BLaER1 treated with 17β-estradiol and CSF1 and Interleukin-3, amounts not matched to agents 10 nM and 100 nM (cell line): ENCODE data around the gene TSPYL2.

Experiments used
- H3K27ac ChIP-seq, 11 experiments: shearing (Covaris generic); formaldehyde crosslinking; 2 replicates each; pipeline ENCODE4 v1.8.1; 2022
- H3K27me3 ChIP-seq, 11 experiments: shearing (Covaris generic); formaldehyde crosslinking; 2 replicates each; pipeline ENCODE4 v1.8.1; 2022
- H3K36me3 ChIP-seq, 11 experiments: shearing (Covaris generic); formaldehyde crosslinking; 2 replicates each; pipeline ENCODE4 v1.8.1; 2022
- H3K4me1 ChIP-seq, 10 experiments: shearing (Covaris generic); formaldehyde crosslinking; 2 replicates each; pipeline ENCODE4 v1.8.1; 2022
- H3K4me2 ChIP-seq, 11 experiments: shearing (Covaris generic); formaldehyde crosslinking; 2 replicates each; pipeline ENCODE4 v1.8.1; 2022
- H3K4me3 ChIP-seq, 10 experiments: shearing (Covaris generic); formaldehyde crosslinking; 2 replicates each; pipeline ENCODE4 v1.8.1; 2022
- H3K9ac ChIP-seq, 11 experiments: shearing (Covaris generic); formaldehyde crosslinking; 2 replicates each; pipeline ENCODE4 v1.8.1; 2022
- H3K9me3 ChIP-seq, 11 experiments: shearing (Covaris generic); formaldehyde crosslinking; replicated peaks in 1 of 11; 2 replicates each; pipeline ENCODE4 v1.8.1; 2022
- H4K20me1 ChIP-seq, 11 experiments: shearing (Covaris generic); formaldehyde crosslinking; 2 replicates each; pipeline ENCODE4 v1.8.1; 2022
- Cebpa-rat ChIP-seq, 11 experiments: shearing (Covaris generic); IDR thresholded peaks; 2 replicates each; pipeline ENCODE4 v1.8.1; 2022

Gene TSPYL2

GRCh38 chrX:53075011-53075410 lies 7.2 kb upstream of the TSPYL2 start:
- H3K9me3 ChIP-seq: no peaks in the 10 kb centered on the region
- no peaks in the 10 kb centered on the region for H3K36me3 ChIP-seq
- H3K9ac ChIP-seq: no peak overlapping the region
- H3K4me3 ChIP-seq: no peak overlapping the region
- peaks cover 0 to 14% (median 0%) of the 10 kb centered on the region in 11 experiments; a peak in 5 of 22 replicates for H4K20me1 ChIP-seq
- H3K27ac ChIP-seq: no peak overlapping the region
- no peak for TF ChIP-seq Cebpa-rat (IDR thresholded peaks at IDR 0.05)
- peaks cover 18 to 69% (median 48%) of the 10 kb centered on the region in 11 experiments; a peak in 20 of 22 replicates for H3K27me3 ChIP-seq
- H3K4me2 ChIP-seq: no peak overlapping the region
- H3K4me1 ChIP-seq: peaks cover 0 to 16% (median 11%) of the 10 kb centered on the region in 10 experiments; a peak in 16 of 20 replicates

DNA sequence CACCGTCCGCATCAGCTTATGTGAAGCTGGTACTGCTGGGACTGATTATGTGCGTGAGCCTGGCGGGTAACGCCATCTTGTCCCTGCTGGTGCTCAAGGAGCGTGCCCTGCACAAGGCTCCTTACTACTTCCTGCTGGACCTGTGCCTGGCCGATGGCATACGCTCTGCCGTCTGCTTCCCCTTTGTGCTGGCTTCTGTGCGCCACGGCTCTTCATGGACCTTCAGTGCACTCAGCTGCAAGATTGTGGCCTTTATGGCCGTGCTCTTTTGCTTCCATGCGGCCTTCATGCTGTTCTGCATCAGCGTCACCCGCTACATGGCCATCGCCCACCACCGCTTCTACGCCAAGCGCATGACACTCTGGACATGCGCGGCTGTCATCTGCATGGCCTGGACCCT lies 5.5 kb upstream of the TSPYL2 start:
- H3K4me3 ChIP-seq: no peak overlapping the region
- H3K4me1 ChIP-seq: peaks cover 0 to 22% (median 16%) of the 10 kb centered on the region in 10 experiments; a peak in 16 of 20 replicates
- no peak for TF ChIP-seq Cebpa-rat (IDR thresholded peaks at IDR 0.05)
- no peaks in the 10 kb centered on the region for H3K9me3 ChIP-seq
- H3K4me2 ChIP-seq: no peak overlapping the region
- H4K20me1 ChIP-seq: peaks cover 0 to 14% (median 0%) of the 10 kb centered on the region in 11 experiments; a peak in 5 of 22 replicates
- peaks cover 18 to 69% (median 48%) of the 10 kb centered on the region in 11 experiments; a peak in 20 of 22 replicates for H3K27me3 ChIP-seq
- no peak overlapping the region for H3K27ac ChIP-seq
- no peak overlapping the region for H3K9ac ChIP-seq
- H3K36me3 ChIP-seq: no peaks in the 10 kb centered on the region

DNA sequence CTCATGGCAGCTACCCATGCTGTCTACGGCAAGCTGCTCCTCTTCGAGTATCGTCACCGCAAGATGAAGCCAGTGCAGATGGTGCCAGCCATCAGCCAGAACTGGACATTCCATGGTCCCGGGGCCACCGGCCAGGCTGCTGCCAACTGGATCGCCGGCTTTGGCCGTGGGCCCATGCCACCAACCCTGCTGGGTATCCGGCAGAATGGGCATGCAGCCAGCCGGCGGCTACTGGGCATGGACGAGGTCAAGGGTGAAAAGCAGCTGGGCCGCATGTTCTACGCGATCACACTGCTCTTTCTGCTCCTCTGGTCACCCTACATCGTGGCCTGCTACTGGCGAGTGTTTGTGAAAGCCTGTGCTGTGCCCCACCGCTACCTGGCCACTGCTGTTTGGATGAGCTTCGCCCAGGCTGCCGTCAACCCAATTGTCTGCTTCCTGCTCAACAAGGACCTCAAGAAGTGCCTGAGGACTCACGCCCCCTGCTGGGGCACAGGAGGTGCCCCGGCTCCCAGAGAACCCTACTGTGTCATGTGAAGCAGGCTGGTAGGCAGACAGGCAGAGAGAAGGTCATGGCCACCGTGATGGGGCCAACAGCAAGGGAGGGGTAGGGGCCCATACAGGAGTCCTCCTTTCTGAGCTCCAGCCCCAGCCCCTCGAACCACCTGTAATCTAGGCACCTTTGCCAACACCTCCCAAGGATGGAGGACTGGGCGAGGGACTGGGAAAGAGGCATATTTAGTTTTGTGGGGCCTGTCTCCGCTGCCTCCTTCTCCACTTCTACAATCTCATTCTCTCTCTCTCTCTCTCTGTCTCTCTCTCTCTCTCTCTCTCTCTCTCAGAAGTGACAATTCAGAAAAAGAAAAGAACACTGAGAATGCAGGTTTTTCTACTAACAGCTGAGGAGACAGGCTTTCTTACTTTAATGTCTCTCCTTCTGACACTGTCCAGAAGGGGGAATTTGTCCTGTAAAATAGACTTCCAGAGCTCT lies 4.7 kb upstream of the TSPYL2 start:
- H3K9ac ChIP-seq: no peak overlapping the region
- no peak overlapping the region for H3K4me2 ChIP-seq
- no peaks in the 10 kb centered on the region for H3K36me3 ChIP-seq
- no peak overlapping the region for H3K27ac ChIP-seq
- H3K27me3 ChIP-seq: peaks cover 9 to 62% (median 42%) of the 10 kb centered on the region in 11 experiments; a peak in 20 of 22 replicates
- peaks cover 0 to 4% (median 0%) of the 10 kb centered on the region in 11 experiments; a peak in 2 of 22 replicates for H3K9me3 ChIP-seq
- no peak for TF ChIP-seq Cebpa-rat (IDR thresholded peaks at IDR 0.05)
- peaks cover 0 to 16% (median 2%) of the 10 kb centered on the region in 11 experiments; a peak in 12 of 22 replicates for H4K20me1 ChIP-seq
- peaks cover 0 to 18% (median 12%) of the 10 kb centered on the region in 10 experiments; a peak in 15 of 20 replicates for H3K4me1 ChIP-seq
- H3K4me3 ChIP-seq: no peak overlapping the region

- peaks cover 6 to 18% (median 16%) of the 10 kb centered on the region in 10 experiments; a peak in 17 of 20 replicates for H3K4me1 ChIP-seq
- peaks cover under 1 to 66% (median 40%) of the 10 kb centered on the region in 11 experiments; a peak in 18 of 22 replicates for H3K27me3 ChIP-seq
- TF ChIP-seq Cebpa-rat (IDR thresholded peaks at IDR 0.05): no peak
- peaks cover 0 to 4% (median 0%) of the 10 kb centered on the region in 11 experiments; a peak in 2 of 22 replicates for H3K9me3 ChIP-seq
- H4K20me1 ChIP-seq: peaks cover 0 to 22% (median 17%) of the 10 kb centered on the region in 11 experiments; a peak in 16 of 22 replicates
- no peak overlapping the region for H3K4me3 ChIP-seq
- H3K4me2 ChIP-seq: no peak overlapping the region
- H3K36me3 ChIP-seq: peaks cover 0 to 2% (median 0%) of the 10 kb centered on the region in 11 experiments; a peak in 1 of 22 replicates
- no peak overlapping the region for H3K27ac ChIP-seq
- H3K9ac ChIP-seq: no peak overlapping the region
Observed at GRCh38 chrX:53078943-53079342, 3.2 kb upstream of the TSPYL2 start.

DNA sequence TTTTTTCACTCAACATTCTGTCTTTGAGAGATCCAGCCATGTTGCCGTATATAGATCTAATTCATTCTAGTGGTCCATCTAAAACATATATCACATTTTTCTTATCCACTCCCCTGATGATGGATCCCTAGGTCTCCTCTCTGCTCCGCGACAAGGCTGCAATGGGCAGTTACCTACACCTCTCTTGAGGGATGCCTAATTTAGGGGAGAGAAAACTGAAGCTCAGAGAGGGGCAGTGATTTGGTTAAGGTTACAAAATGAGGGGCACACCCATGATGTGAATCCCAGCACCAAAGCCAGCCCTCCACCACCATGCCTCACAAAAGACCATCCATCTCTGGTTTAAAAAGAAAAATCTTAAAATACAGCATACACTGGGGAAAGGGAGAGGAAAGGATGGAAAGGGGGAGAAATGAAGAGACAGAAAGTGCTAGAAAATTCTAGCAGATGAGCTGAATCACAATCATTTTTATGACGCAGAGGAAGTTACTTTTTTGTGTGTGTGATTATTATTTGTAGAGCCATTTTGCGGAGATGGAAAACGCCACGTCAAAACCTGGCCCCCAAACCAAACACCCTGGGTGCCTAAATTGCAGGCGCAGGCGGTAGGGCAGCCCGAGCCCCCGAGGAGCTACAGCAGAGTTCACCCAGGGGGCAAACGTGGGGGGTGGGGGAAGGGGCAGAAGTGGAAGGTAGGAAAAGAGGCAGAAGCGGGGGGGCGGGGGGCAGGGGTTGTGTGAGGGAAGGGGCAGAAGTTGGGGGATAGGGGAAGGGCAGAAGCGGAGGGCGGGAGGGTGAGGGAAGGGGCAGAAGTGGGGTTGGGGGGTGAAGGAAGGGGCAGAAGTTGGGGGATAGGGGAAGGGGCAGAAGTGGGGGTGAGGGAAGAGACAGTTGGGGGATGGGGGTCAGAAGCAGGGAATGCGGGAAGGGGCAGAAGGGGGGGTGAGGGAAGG lies 1.3 kb upstream of the TSPYL2 start:
- TF ChIP-seq Cebpa-rat (IDR thresholded peaks at IDR 0.05): no peak
- peaks cover 0 to 21% (median 13%) of the 10 kb centered on the region in 11 experiments; a peak in 18 of 22 replicates for H3K36me3 ChIP-seq
- H3K27me3 ChIP-seq: peaks cover 19 to 74% (median 51%) of the 10 kb centered on the region in 11 experiments
- H3K9ac ChIP-seq: peak overlapping the region in 9 of 11 experiments; percentile 39 to 68 (median 62); a peak in 17 of 22 replicates
- H4K20me1 ChIP-seq: peaks cover 0 to 37% (median 30%) of the 10 kb centered on the region in 11 experiments; a peak in 16 of 22 replicates
- H3K27ac ChIP-seq: peak overlapping the region in 10 of 11 experiments; percentile 46 to 77 (median 70); a peak in 19 of 22 replicates
- H3K4me3 ChIP-seq: peak overlapping the region in 2 of 10 experiments; percentile 13 to 44; a peak in 1 of 20 replicates
- peak overlapping the region in 10 of 11 experiments; percentile 9 to 59 (median 40); a peak in 15 of 22 replicates for H3K4me2 ChIP-seq
- H3K9me3 ChIP-seq: peaks cover 0 to 4% (median 0%) of the 10 kb centered on the region in 11 experiments; a peak in 2 of 22 replicates
- H3K4me1 ChIP-seq: peaks cover 6 to 23% (median 19%) of the 10 kb centered on the region in 10 experiments; a peak in 17 of 20 replicates

GRCh38 chrX:53082773-53083616 lies 828 bp downstream of the TSPYL2 start:
- peaks cover 6 to 29% (median 19%) of the 10 kb centered on the region in 10 experiments; a peak in 17 of 20 replicates for H3K4me1 ChIP-seq
- H3K36me3 ChIP-seq: peaks cover 7 to 40% (median 20%) of the 10 kb centered on the region in 11 experiments; a peak in 18 of 22 replicates
- peak overlapping the region; percentile 75 to 88 (median 82) for H3K4me2 ChIP-seq
- peak overlapping the region; percentile 51 to 80 (median 76); a peak in 21 of 22 replicates for H3K27ac ChIP-seq
- H3K9me3 ChIP-seq: peaks cover 0 to 4% (median 0%) of the 10 kb centered on the region in 11 experiments; a peak in 2 of 22 replicates
- peaks cover 0 to 58% (median 40%) of the 10 kb centered on the region in 11 experiments; a peak in 17 of 22 replicates for H4K20me1 ChIP-seq
- TF ChIP-seq Cebpa-rat (IDR thresholded peaks at IDR 0.05): no peak
- peaks cover 40 to 74% (median 62%) of the 10 kb centered on the region in 11 experiments for H3K27me3 ChIP-seq
- H3K4me3 ChIP-seq: peak overlapping the region; percentile 65 to 85 (median 77)
- H3K9ac ChIP-seq: peak overlapping the region; percentile 76 to 88 (median 85)

DNA sequence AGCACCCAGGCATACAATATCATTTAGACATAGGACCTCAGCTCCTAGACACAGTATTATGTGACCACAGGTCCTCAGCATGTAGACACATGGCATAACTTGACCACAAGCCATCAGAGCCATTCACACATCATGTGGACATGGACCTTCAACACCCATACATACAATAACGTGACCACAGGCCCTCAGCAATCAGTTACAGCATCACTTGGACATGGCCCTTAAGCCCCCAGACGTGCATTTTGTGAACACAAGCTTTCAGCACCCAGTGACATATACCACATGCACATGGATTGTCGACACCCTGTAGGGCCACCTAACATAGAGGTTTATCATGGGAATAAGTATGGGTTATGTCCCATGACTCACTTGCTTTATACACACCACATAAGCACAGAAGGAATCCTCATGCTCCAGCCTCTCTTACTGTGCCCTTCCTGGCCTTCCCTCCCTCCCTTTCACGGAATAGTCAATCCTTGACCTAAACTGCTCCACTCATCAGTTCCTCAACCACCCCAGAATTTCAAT lies 1.9 kb downstream of the TSPYL2 start:
- peaks cover 50 to 74% (median 64%) of the 10 kb centered on the region in 11 experiments for H3K27me3 ChIP-seq
- H3K4me3 ChIP-seq: peak overlapping the region in 3 of 10 experiments; percentile 77 to 85 (median 79); a peak in 4 of 20 replicates
- peaks cover 0 to 8% (median 0%) of the 10 kb centered on the region in 11 experiments; a peak in 3 of 22 replicates for H3K9me3 ChIP-seq
- TF ChIP-seq Cebpa-rat (IDR thresholded peaks at IDR 0.05): no peak
- 0 out of 22 replicates have a peak overlapping the region, but pooled peaks of 1 of the 11 experiments have one; percentile 86 for H3K9ac ChIP-seq
- H4K20me1 ChIP-seq: peaks cover 0 to 68% (median 47%) of the 10 kb centered on the region in 11 experiments; a peak in 17 of 22 replicates
- H3K36me3 ChIP-seq: peaks cover 7 to 46% (median 25%) of the 10 kb centered on the region in 11 experiments; a peak in 18 of 22 replicates
- peaks cover 6 to 29% (median 19%) of the 10 kb centered on the region in 10 experiments; a peak in 17 of 20 replicates for H3K4me1 ChIP-seq
- H3K27ac ChIP-seq: no peak overlapping the region
- H3K4me2 ChIP-seq: peak overlapping the region in 9 of 11 experiments; percentile 75 to 88 (median 82); a peak in 13 of 22 replicates
